K562 (cell line): ENCODE measurements around the gene MUSK. TPM values are rescaled to one million over a fixed set of nuclear protein-coding genes. Genes with fewer than 3 reads are reported as not detected.

Experiments
- ATAC-seq: fragments of 200-7000 bp; cut with Tn5 transposase; 3 replicates; pipeline ENCODE4 v1.9.1; 2020; ENCODE audit warnings: moderate library complexity
- BruUV-seq: library from RNA; stranded (reverse); fragments of 400-500 nt; replicated peaks from 2 replicates; lab custom pipeline; 2021; lab: Mats Ljungman, UMichigan
- CTCF ChIA-PET: fragments of 300-600 bp; formaldehyde crosslinking; extraction: SDS; loops from one replicate; lab custom pipeline; 2021; ENCODE audit warnings: low intra/inter-chr PET ratio; lab: Yijun Ruan, JAX
- POLR2A ChIA-PET: fragments of 300-600, 350-650 bp; sonication (Branson Sonifier 250); formaldehyde crosslinking; extraction: SDS; loops from one replicate; lab custom pipeline; 2021; ENCODE audit warnings: antibody characterized with exemption, inconsistent platforms; lab: Yijun Ruan, JAX
- DNase-seq, 4 experiments: peaks; one replicate each; pipeline versions ENCODE4 v3.0.0 to v3.0.0-alpha.2; 2011 to 2018; ENCODE audit warnings: low spot score in 3 of 4, mixed read lengths in 3 of 4; ENCODE audit errors: extremely low read depth in 1 of 4
- FAIRE-seq: peaks from 2 replicates; lab custom pipeline; 2011; peaks lifted over from hg19 to GRCh38; lab: Jason Lieb, UNC
- H2AFZ ChIP-seq: 2 replicates; pipeline ENCODE4 v1.6.0; 2011; ENCODE audit warnings: low read depth, low read length, control low read depth, inconsistent platforms
- H3K27ac ChIP-seq: fragments of 200-600 bp; 3 replicates; pipeline ENCODE4 v1.8.0; 2011; ENCODE audit warnings: low read depth, mild to moderate bottlenecking, control low read depth, inconsistent platforms, low read length, moderate library complexity, mixed read lengths; ENCODE audit errors: extremely low read depth
- H3K27me3 ChIP-seq, 2 experiments: fragments of 300-600 bp in 1 of 2; 2 replicates in 1 of 2; 3 replicates in 1 of 2; pipeline versions ENCODE4 v1.6.0 to v1.8.0; 2011; ENCODE audit warnings: inconsistent platforms in 2 of 2, low read length in 2 of 2, mild to moderate bottlenecking in 1 of 2, mixed read lengths in 1 of 2, moderate library complexity in 1 of 2; ENCODE audit not compliant: control insufficient read depth in 2 of 2, insufficient read depth in 2 of 2
- H3K36me3 ChIP-seq: fragments of 300-600 bp; 3 replicates; pipeline ENCODE4 v1.8.0; 2011; ENCODE audit warnings: mild to moderate bottlenecking, low read length, inconsistent platforms; ENCODE audit not compliant: control insufficient read depth, insufficient read depth
- H3K4me1 ChIP-seq, 2 experiments: fragments of 200-600 bp in 1 of 2; replicated peaks in 1 of 2; 2 replicates in 1 of 2; 3 replicates in 1 of 2; pipeline versions ENCODE4 v1.5.1 to v1.8.0; 2011; ENCODE audit warnings: inconsistent platforms in 2 of 2, low read length in 2 of 2, mild to moderate bottlenecking in 1 of 2, mixed read lengths in 1 of 2, moderate library complexity in 1 of 2; ENCODE audit not compliant: control insufficient read depth in 2 of 2, insufficient read depth in 2 of 2
- H3K4me2 ChIP-seq: 2 replicates; pipeline ENCODE4 v1.6.1; 2011; ENCODE audit warnings: low read length, control low read depth, inconsistent platforms, mixed read lengths; ENCODE audit not compliant: insufficient read depth
- H3K4me3 ChIP-seq: fragments of 200-600 bp; sonication (generic), shearing (Covaris generic); 2 replicates; pipeline ENCODE4 v1.5.1; 2016; ENCODE audit warnings: control low read depth, inconsistent platforms
- H3K79me2 ChIP-seq: fragments of 200-600 bp; 3 replicates; pipeline ENCODE4 v1.8.0; 2011; ENCODE audit warnings: low read length, inconsistent platforms; ENCODE audit not compliant: control insufficient read depth, insufficient read depth
- H3K9ac ChIP-seq, 2 experiments: 2 replicates each; pipeline versions ENCODE4 v1.6.0 to v1.6.1; 2011; ENCODE audit warnings: low read depth in 2 of 2, low read length in 2 of 2, control low read depth in 1 of 2, inconsistent platforms in 1 of 2, mild to moderate bottlenecking in 1 of 2, mixed read lengths in 1 of 2; ENCODE audit not compliant: insufficient read depth in 1 of 2
- H3K9me1 ChIP-seq: one replicate; pipeline ENCODE4 v1.6.0; 2011; ENCODE audit warnings: inconsistent platforms, mild to moderate bottlenecking, low read length, moderate library complexity; ENCODE audit not compliant: control insufficient read depth, insufficient read depth
- H3K9me3 ChIP-seq: replicated peaks from 2 replicates; pipeline ENCODE4 v1.5.1; 2011; ENCODE audit warnings: low read depth, low read length, inconsistent platforms; ENCODE audit not compliant: control insufficient read depth, insufficient read depth
- H4K20me1 ChIP-seq: replicated peaks from 2 replicates; pipeline ENCODE4 v1.6.1; 2011; ENCODE audit warnings: low read length, inconsistent platforms, mixed read lengths; ENCODE audit not compliant: control insufficient read depth, insufficient read depth
- CBFA2T2 ChIP-seq: fragments of 450-650 bp; conservative IDR thresholded peaks from 2 replicates; pipeline ENCODE4 v1.6.1; 2017; ENCODE audit warnings: mild to moderate bottlenecking
- FOXA1 ChIP-seq: fragments of 450-650 bp; IDR thresholded peaks from 2 replicates; pipeline ENCODE4 v1.6.1; 2016; ENCODE audit warnings: mild to moderate bottlenecking, borderline replicate concordance
- HDAC8 ChIP-seq: fragments of 450-650 bp; IDR thresholded peaks from 2 replicates; pipeline ENCODE4 v1.6.1; 2016; ENCODE audit warnings: mild to moderate bottlenecking, missing genetic modification characterization, moderate library complexity, missing compliant biosample characterization
- JUND ChIP-seq, 2 experiments: IDR thresholded peaks; 2 replicates in 1 of 2; 3 replicates in 1 of 2; pipeline ENCODE4 v1.6.1; 2011; ENCODE audit warnings: borderline replicate concordance in 2 of 2, low read depth in 2 of 2, low read length in 2 of 2, improper control_type of control experiment in 1 of 2, missing biosample characterization in 1 of 2, missing genetic modification characterization in 1 of 2, missing genetic modification reagents in 1 of 2
- KLF10 ChIP-seq: fragments of 250-450 bp; sonication (Bioruptor Pico); IDR thresholded peaks from 2 replicates; pipeline ENCODE4 v1.6.1; 2021; ENCODE audit warnings: matching md5 sums
- MAFG ChIP-seq: fragments of 450-650 bp; conservative IDR thresholded peaks from 2 replicates; pipeline ENCODE4 v1.6.1; 2016; ENCODE audit warnings: missing genetic modification characterization, missing compliant biosample characterization
- MEF2D ChIP-seq: conservative IDR thresholded peaks from 2 replicates; pipeline ENCODE4 v1.6.1; 2016; ENCODE audit warnings: low read depth, missing genetic modification characterization, missing compliant biosample characterization
- SMAD1 ChIP-seq: fragments of 150-350 bp; IDR thresholded peaks from 2 replicates; pipeline ENCODE4 v1.6.1; 2014; ENCODE audit warnings: low read length, low read depth; ENCODE audit not compliant: partially characterized antibody
- TRIM28 ChIP-seq: fragments of 450-650 bp; IDR thresholded peaks from 2 replicates; pipeline ENCODE4 v1.6.1; 2017
- YBX1 ChIP-seq: fragments of 450-650 bp; IDR thresholded peaks from 2 replicates; pipeline ENCODE4 v1.7.1; 2016; ENCODE audit warnings: mild to moderate bottlenecking
- ZNF24 ChIP-seq: fragments of 450-650 bp; IDR thresholded peaks from 2 replicates; pipeline ENCODE4 v1.6.1; 2016
- ZNF444 ChIP-seq: fragments of 250-450 bp; sonication (Bioruptor Pico); IDR thresholded peaks from 2 replicates; pipeline ENCODE4 v1.4.0; 2020; ENCODE audit warnings: mild to moderate bottlenecking, moderate library complexity
- ZNF785 ChIP-seq: fragments of 250-450 bp; sonication (Bioruptor Pico); IDR thresholded peaks from 2 replicates; pipeline ENCODE4 v1.4.0; 2020; ENCODE audit warnings: mild to moderate bottlenecking
- WGBS: fragments of 100-300 bp; shearing (Covaris generic); methylation state at CpG from one replicate; pipeline ENCODE4 v1.1.6; 2016; ENCODE audit warnings: low coverage, mixed read lengths; ENCODE audit not compliant: insufficient coverage; ENCODE audit errors: missing lambda C conversion rate; 5-methylcytosine and 5-hydroxymethylcytosine counted together
- in situ Hi-C: fragments of 300-500 bp; cut with MboI; formaldehyde crosslinking; loops from 4 replicates; pipeline ENCODE4 v1.15.0; 2018; ENCODE audit warnings: inconsistent platforms, mixed read lengths
- intact Hi-C: fragments of 100-400 bp; cut with micrococcal nuclease; formaldehyde crosslinking; loops from 2 replicates; pipeline ENCODE4 v1.14.2; 2022
- polyA plus RNA-seq, 8 experiments: library from polyadenylated mRNA; depleted of rRNA in 4 of 8; stranded (reverse) in 5 of 8; unstranded in 3 of 8; fragments of >200 nt; fragmentation: Nextera tagmentation in 2 of 8; fragmentation: Illumina TruSeq in 1 of 8; extraction: Ambion mirVana in 2 of 8; extraction: Trizol in 1 of 8; gene quantifications; 2 replicates each; pipeline versions ENCODE4 v1.2.1 to v1.2.3, GENCODE V29; 2011 to 2014; ENCODE audit warnings: inconsistent platforms in 1 of 8, missing spikeins in 1 of 8
- total RNA-seq, 7 experiments: library from RNA; depleted of rRNA in 6 of 7; stranded (reverse); fragments of >200 nt in 6 of 7; fragmentation: Illumina TruSeq in 2 of 7; extraction: Trizol in 2 of 7; gene quantifications; 2 replicates each; pipeline versions ENCODE4 v1.2.1 to v1.2.3, GENCODE V29; 2011 to 2021; ENCODE audit warnings: low replicate concordance in 1 of 7

The MUSK gene
- total and polyA plus RNA-seq, 9 of the 15 experiments (the other 6 are each of a cell fraction or from before 2014, with no cell fraction given), result not detected

DNA sequence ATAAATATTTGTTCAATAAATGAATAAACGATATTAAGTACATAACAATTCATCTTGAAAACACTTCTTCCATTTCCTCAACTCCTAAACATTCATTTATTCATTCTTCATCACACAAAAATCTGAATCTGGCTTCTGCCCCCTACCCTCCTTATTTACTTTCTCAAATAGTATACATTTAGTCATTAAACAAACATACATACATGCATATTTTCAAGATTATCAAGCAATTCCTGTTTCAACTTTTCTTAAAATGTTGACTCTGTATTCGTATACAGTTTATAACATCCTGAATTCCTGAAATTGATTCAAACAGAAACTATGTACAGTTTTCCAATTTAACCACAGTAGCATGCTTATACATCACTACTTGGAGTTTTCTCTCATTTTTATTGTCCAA lies 129.0 kb downstream of the MUSK start:
- Histone ChIP-seq H3K9me3 (no peaks in the 10 kb centered on the region), H4K20me1 (no peaks in the 10 kb centered on the region), H3K9me1 (no peaks in the 10 kb centered on the region), H3K27me3 (no peaks in the 10 kb centered on the region), H3K4me2 (no peak overlapping the region)
- 2% methylated on average over 2 of the region's 2 CpGs for WGBS
- no TSS peak for BruUV-seq
- ATAC-seq, result no peak
- intact Hi-C loops, result no loop called here
- CTCF ChIA-PET, result no interaction called here
- POLR2A ChIA-PET, result no interaction called here
- TF ChIP-seq YBX1, result no peak
- no peak for TF ChIP-seq ZNF785
- TF ChIP-seq ZNF24, result no peak
- TF ChIP-seq JUND (IDR thresholded peaks at IDR 0.05; ENCODE audit: borderline replicate concordance, low read depth, low read length), result no peak
- TF ChIP-seq JUND (tag; IDR thresholded peaks at IDR 0.05; ENCODE audit: borderline replicate concordance, low read depth, low read length), result no peak
- no peak for TF ChIP-seq ZNF444
- no peak for TF ChIP-seq MEF2D (tag)
- no peak for TF ChIP-seq MAFG (tag)
- no peak for TF ChIP-seq FOXA1
- TF ChIP-seq TRIM28, result no peak
- TF ChIP-seq KLF10 (CRISPR knock-in tag), result no peak
- no peak for TF ChIP-seq HDAC8 (tag)
- TF ChIP-seq CBFA2T2, result no peak
- no peak for TF ChIP-seq SMAD1
- TF ChIP-seq, all 486 proteins: peak for 0
- Histone ChIP-seq H3K4me1 (no peaks in the 10 kb centered on the region), H3K79me2 (no peaks in the 10 kb centered on the region), H3K36me3 (no peaks in the 10 kb centered on the region), H3K4me3 (no peak overlapping the region), H2AFZ (no peak overlapping the region), H3K27ac (no peak overlapping the region), H3K9ac (no peak overlapping the region)
- FAIRE-seq, result no peak
- in situ Hi-C loops, result no loop called here
- DNase-seq, result no peak
